Caco-2 (cell line): ENCODE data around the gene SHISA2. TPM values are rescaled to one million over a fixed set of nuclear protein-coding genes. Genes with fewer than 3 reads are reported as not detected.

ENCODE experiments used
- BruUV-seq: library from RNA; stranded (reverse); fragments of 400-500 nt; replicated peaks from 2 replicates; lab custom pipeline; 2021; lab: Mats Ljungman, UMichigan
- CTCF ChIA-PET: fragments of 300-600 bp; sonication (Branson Sonifier 250); formaldehyde crosslinking; loops from one replicate; lab custom pipeline; 2022; ENCODE audit warnings: antibody characterized with exemption; lab: Charles Lee
- POLR2A ChIA-PET: fragments of 300-600 bp; sonication (Branson Sonifier 250); formaldehyde crosslinking; loops from one replicate; lab custom pipeline; 2022; ENCODE audit warnings: antibody characterized with exemption; lab: Charles Lee
- DNase-seq, 2 experiments: peaks; one replicate each; pipeline versions ENCODE4 v3.0.0 to v3.0.0-alpha.2; 2020 to 2022
- H3K27me3 ChIP-seq: replicated peaks from 2 replicates; pipeline ENCODE4 v1.6.0; 2011; ENCODE audit warnings: low read length; ENCODE audit not compliant: control insufficient read depth, insufficient read depth
- H3K36me3 ChIP-seq: 2 replicates; pipeline ENCODE4 v1.5.1; 2011; ENCODE audit warnings: low read length; ENCODE audit not compliant: control insufficient read depth, insufficient read depth
- H3K4me1 ChIP-seq: fragments of 250-450 bp; sonication (Bioruptor Pico); 2 replicates; pipeline ENCODE4 v1.5.1; 2020; ENCODE audit warnings: mild to moderate bottlenecking
- H3K4me3 ChIP-seq: 2 replicates; pipeline ENCODE4 v1.5.1; 2011; ENCODE audit warnings: low read depth, mild to moderate bottlenecking, control low read depth, low read length
- H3K9me3 ChIP-seq: fragments of 250-450 bp; sonication (Bioruptor Pico); 2 replicates; pipeline ENCODE4 v1.5.1; 2020; ENCODE audit warnings: mild to moderate bottlenecking, moderate library complexity
- H3K27ac Mint-ChIP-seq: one replicate; pipeline ENCODE4 v1.8.0; 2022; ENCODE audit warnings: mixed read lengths; ENCODE audit not compliant: unreplicated experiment
- H3K27me3 Mint-ChIP-seq: one replicate; pipeline ENCODE4 v1.8.0; 2022; ENCODE audit warnings: mixed read lengths; ENCODE audit not compliant: insufficient read depth, unreplicated experiment
- H3K36me3 Mint-ChIP-seq: one replicate; pipeline ENCODE4 v1.8.0; 2022; ENCODE audit warnings: mild to moderate bottlenecking, mixed read lengths; ENCODE audit not compliant: insufficient read depth, unreplicated experiment
- H3K4me1 Mint-ChIP-seq: one replicate; pipeline ENCODE4 v1.8.0; 2022; ENCODE audit warnings: low read depth, mixed read lengths; ENCODE audit not compliant: unreplicated experiment
- H3K4me3 Mint-ChIP-seq: one replicate; pipeline ENCODE4 v1.8.0; 2022; ENCODE audit warnings: mild to moderate bottlenecking, moderate library complexity, mixed read lengths; ENCODE audit not compliant: unreplicated experiment
- H3K9me3 Mint-ChIP-seq: one replicate; pipeline ENCODE4 v1.8.0; 2022; ENCODE audit warnings: mixed read lengths; ENCODE audit not compliant: unreplicated experiment
- CTCF ChIP-seq, 2 experiments: fragments of 200-600 bp in 1 of 2; IDR thresholded peaks; 1 replicate in 1 of 2; 2 replicates in 1 of 2; pipeline versions ENCODE4 v1.5.1 to v1.8.0; 2011 to 2022; ENCODE audit warnings: antibody characterized with exemption in 1 of 2, control low read depth in 1 of 2, inconsistent platforms in 1 of 2, low read depth in 1 of 2, low read length in 1 of 2, mild to moderate bottlenecking in 1 of 2, moderate library complexity in 1 of 2; ENCODE audit not compliant: insufficient read depth in 1 of 2, severe bottlenecking in 1 of 2, unreplicated experiment in 1 of 2
- intact Hi-C: fragments of 100-400 bp; cut with micrococcal nuclease; formaldehyde crosslinking; loops from one replicate; pipeline ENCODE4 v1.10.0; 2022; ENCODE audit not compliant: unreplicated experiment
- total RNA-seq: library from RNA; stranded (reverse); gene quantifications from 2 replicates; pipeline ENCODE4 v1.2.3, GENCODE V29; 2022

The SHISA2 gene
- total RNA-seq, 1 experiment from 2014 or later: not detected

- H3K4me3 Mint-ChIP-seq: no peak overlapping the region
- Histone ChIP-seq H3K9me3 (no peaks in the 10 kb centered on the region), H3K4me1 (no peaks in the 10 kb centered on the region), H3K36me3 (no peaks in the 10 kb centered on the region), H3K27me3 (no peaks in the 10 kb centered on the region), H3K4me3 (no peak overlapping the region)
- intact Hi-C loops: no loop called here
- H3K27me3 Mint-ChIP-seq: peaks cover 2% of the 10 kb centered on the region
- CTCF ChIA-PET: no interaction called here
- BruUV-seq: no TSS peak
- no peak for DNase-seq
- TF ChIP-seq CTCF (IDR thresholded peaks at IDR 0.05; ENCODE audit: insufficient read depth in 1 of 2, low read depth in 1 of 2, low read length in 1 of 2, severe bottlenecking in 1 of 2, unreplicated experiment in 1 of 2): no peak
- H3K36me3 Mint-ChIP-seq: no peaks in the 10 kb centered on the region
- POLR2A ChIA-PET: no interaction called here
- no peaks in the 10 kb centered on the region for H3K4me1 Mint-ChIP-seq
- H3K27ac Mint-ChIP-seq: no peak overlapping the region
- no peaks in the 10 kb centered on the region for H3K9me3 Mint-ChIP-seq
These were observed 1.7 kb upstream of the SHISA2 start for GRCh38 chr13:26053418-26053980.

- Mint-ChIP-seq H3K36me3 (no peaks in the 10 kb centered on the region), H3K9me3 (no peaks in the 10 kb centered on the region), H3K4me3 (no peak overlapping the region), H3K27me3 (peaks cover 2% of the 10 kb centered on the region), H3K27ac (no peak overlapping the region), H3K4me1 (no peaks in the 10 kb centered on the region)
- no peak overlapping the region for H3K4me3 ChIP-seq
- H3K9me3 ChIP-seq: no peaks in the 10 kb centered on the region
- DNase-seq: no peak
- TF ChIP-seq CTCF (IDR thresholded peaks at IDR 0.05; ENCODE audit: insufficient read depth in 1 of 2, low read depth in 1 of 2, low read length in 1 of 2, severe bottlenecking in 1 of 2, unreplicated experiment in 1 of 2): no peak
- BruUV-seq: no TSS peak
- H3K27me3 ChIP-seq: no peaks in the 10 kb centered on the region
- ChIA-PET POLR2A (no interaction called here), CTCF (interaction anchor here (0.9 kb wide), 1 partner anchor 10 kb away, joined by 3 read pairs; no protein-coding TSS in a partner anchor)
- no peaks in the 10 kb centered on the region for H3K4me1 ChIP-seq
- intact Hi-C loops: no loop called here
- no peaks in the 10 kb centered on the region for H3K36me3 ChIP-seq
These were observed 521 bp upstream of the SHISA2 start for GRCh38 chr13:26052337-26052736.

- no peak overlapping the region for H3K27ac Mint-ChIP-seq
- DNase-seq: no peak
- Histone ChIP-seq H3K27me3 (peaks cover 1% of the 10 kb centered on the region; the same call in 1 of the 2 replicates), H3K36me3 (no peaks in the 10 kb centered on the region), H3K4me1 (no peaks in the 10 kb centered on the region), H3K9me3 (no peaks in the 10 kb centered on the region), H3K4me3 (no peak overlapping the region)
- intact Hi-C loops: no loop called here
- no peaks in the 10 kb centered on the region for H3K9me3 Mint-ChIP-seq
- H3K4me3 Mint-ChIP-seq: no peak overlapping the region
- ChIA-PET POLR2A (interaction anchor here (0.5 kb wide), 1 partner anchor 171 kb away, joined by 3 read pairs; the partner anchor contains the start of gene RNF6), CTCF (no interaction called here)
- BruUV-seq: no TSS peak
- no peak for TF ChIP-seq CTCF (IDR thresholded peaks at IDR 0.05; ENCODE audit: insufficient read depth in 1 of 2, low read depth in 1 of 2, low read length in 1 of 2, severe bottlenecking in 1 of 2, unreplicated experiment in 1 of 2)
- H3K36me3 Mint-ChIP-seq: no peaks in the 10 kb centered on the region
- H3K4me1 Mint-ChIP-seq: no peaks in the 10 kb centered on the region
- H3K27me3 Mint-ChIP-seq: peaks cover 2% of the 10 kb centered on the region
These were observed 572 bp downstream of the SHISA2 start for GRCh38 chr13:26051231-26051656.
